Brain microvascular endothelial cell (primary cell): ENCODE data around the gene CTAGE9.

Experiments used
- DNase-seq: peaks from one replicate; pipeline ENCODE4 v3.0.0-alpha.2; 2020
- H3K27ac ChIP-seq: fragments of 250-450 bp; sonication (Bioruptor Pico); 2 replicates; pipeline ENCODE4 v1.5.1; 2020; ENCODE audit warnings: mild to moderate bottlenecking, moderate library complexity
- H3K27me3 ChIP-seq: fragments of 250-450 bp; sonication (Bioruptor Pico); replicated peaks from 2 replicates; pipeline ENCODE4 v1.5.1; 2020; ENCODE audit warnings: mild to moderate bottlenecking
- H3K36me3 ChIP-seq: fragments of 250-450 bp; sonication (Bioruptor Pico); replicated peaks from 2 replicates; pipeline ENCODE4 v1.5.1; 2020; ENCODE audit warnings: mild to moderate bottlenecking
- H3K4me3 ChIP-seq: 2 replicates; pipeline ENCODE4 v1.5.1; 2011; ENCODE audit warnings: low read depth, mild to moderate bottlenecking, control low read depth, low read length, moderate library complexity
- CTCF ChIP-seq: IDR thresholded peaks from 2 replicates; pipeline ENCODE4 v1.5.1; 2011; ENCODE audit warnings: low read depth, mild to moderate bottlenecking, moderate library complexity, low read length, control low read depth, inconsistent platforms; ENCODE audit errors: missing control alignments
- in situ Hi-C: cut with HindIII; loops from 2 replicates; pipeline ENCODE4 v1.10.0; 2017; ENCODE audit warnings: low sequenced_read_pairs, low pct_ligation_motif_present

CTAGE9 gene

GRCh38 chr6:131683479-131683878 is 27.3 kb downstream of the CTAGE9 start:
- H3K27me3 ChIP-seq, result no peaks in the 10 kb centered on the region
- TF ChIP-seq CTCF, result no peak
- H3K27ac ChIP-seq, result no peak overlapping the region
- H3K36me3 ChIP-seq, result no peaks in the 10 kb centered on the region
- DNase-seq, result no peak
- no peak overlapping the region for H3K4me3 ChIP-seq
- in situ Hi-C loops, result loop anchor here (10.0 kb wide), 1 partner anchor 211 kb away; no protein-coding TSS in a partner anchor

DNA sequence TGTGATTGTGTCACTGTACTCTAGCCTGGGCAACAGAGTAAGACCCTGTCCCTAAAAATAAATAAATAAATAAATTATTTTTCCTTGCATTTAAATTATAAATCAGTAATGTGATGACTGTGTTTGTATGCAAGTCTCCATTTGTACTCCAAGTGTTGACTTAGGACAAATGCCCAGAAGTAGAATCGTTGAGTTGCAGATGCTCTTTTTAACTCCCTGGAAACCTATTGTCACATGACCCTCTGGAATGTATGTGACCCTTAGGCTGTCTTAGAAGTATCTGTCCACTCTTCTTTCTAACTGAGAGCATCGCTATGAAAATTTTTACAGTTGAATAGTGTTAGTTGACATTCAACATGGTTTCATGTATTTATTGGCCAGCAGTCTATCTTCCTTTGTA is 28.4 kb downstream of the CTAGE9 start:
- no peak overlapping the region for H3K27ac ChIP-seq
- H3K4me3 ChIP-seq, result no peak overlapping the region
- H3K27me3 ChIP-seq, result no peaks in the 10 kb centered on the region
- TF ChIP-seq CTCF, result no peak
- peak; percentile 36 for DNase-seq
- in situ Hi-C loops, result loop anchor here (10.0 kb wide), 1 partner anchor 212 kb away; no protein-coding TSS in a partner anchor
- no peaks in the 10 kb centered on the region for H3K36me3 ChIP-seq

GRCh38 chr6:131681585-131681984 is 29.2 kb downstream of the CTAGE9 start:
- TF ChIP-seq CTCF, result no peak
- in situ Hi-C loops, result loop anchor here (10.0 kb wide), 1 partner anchor 213 kb away; no protein-coding TSS in a partner anchor
- no peaks in the 10 kb centered on the region for H3K27me3 ChIP-seq
- no peaks in the 10 kb centered on the region for H3K36me3 ChIP-seq
- H3K4me3 ChIP-seq, result no peak overlapping the region
- DNase-seq, result no peak
- no peak overlapping the region for H3K27ac ChIP-seq

GRCh38 chr6:131680868-131681267 is 29.9 kb downstream of the CTAGE9 start:
- in situ Hi-C loops, result loop anchor here (10.0 kb wide), 1 partner anchor 214 kb away; no protein-coding TSS in a partner anchor
- H3K27me3 ChIP-seq, result no peaks in the 10 kb centered on the region
- TF ChIP-seq CTCF, result no peak
- H3K27ac ChIP-seq, result no peak overlapping the region
- no peak for DNase-seq
- no peak overlapping the region for H3K4me3 ChIP-seq
- H3K36me3 ChIP-seq, result no peaks in the 10 kb centered on the region

GRCh38 chr6:131678442-131678841 is 32.4 kb downstream of the CTAGE9 start:
- Histone ChIP-seq H3K4me3 (no peak overlapping the region), H3K27ac (no peak overlapping the region), H3K27me3 (no peaks in the 10 kb centered on the region), H3K36me3 (no peaks in the 10 kb centered on the region)
- DNase-seq, result no peak
- no peak for TF ChIP-seq CTCF
- in situ Hi-C loops, result no loop called here

DNA sequence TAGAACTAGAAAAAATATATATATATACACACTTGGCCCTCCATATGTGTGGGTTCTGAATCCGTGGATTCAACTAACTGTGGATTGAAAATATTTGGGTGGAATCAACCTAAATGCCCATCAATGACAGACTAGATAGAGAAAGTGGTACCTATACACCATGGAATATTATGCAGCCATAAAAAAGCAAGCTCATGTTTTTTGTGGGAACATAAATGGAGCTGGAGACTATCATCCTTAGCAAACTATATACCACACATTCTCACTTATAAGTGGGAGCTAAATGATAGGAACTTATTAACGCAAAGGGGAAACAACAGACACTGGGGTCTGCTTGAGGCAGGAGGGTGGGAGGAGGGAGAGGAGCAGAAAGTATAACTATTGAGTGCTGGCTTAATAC is 37.6 kb downstream of the CTAGE9 start:
- DNase-seq, result no peak
- no peak for TF ChIP-seq CTCF
- no peak overlapping the region for H3K4me3 ChIP-seq
- no peaks in the 10 kb centered on the region for H3K27me3 ChIP-seq
- in situ Hi-C loops, result no loop called here
- no peaks in the 10 kb centered on the region for H3K36me3 ChIP-seq
- no peak overlapping the region for H3K27ac ChIP-seq
